Measurements from ENCODE around the gene PIK3R3. TPM values are rescaled to one million over a fixed set of nuclear protein-coding genes. Genes with fewer than 3 reads are reported as not detected.

PIK3R3 gene
- total RNA-seq, 3 donors from 2014 or later (not counting 1 experiment from before 2014, with no cell fraction given), result 5.2 to 6.2 (median 5.4) TPM

DNA sequence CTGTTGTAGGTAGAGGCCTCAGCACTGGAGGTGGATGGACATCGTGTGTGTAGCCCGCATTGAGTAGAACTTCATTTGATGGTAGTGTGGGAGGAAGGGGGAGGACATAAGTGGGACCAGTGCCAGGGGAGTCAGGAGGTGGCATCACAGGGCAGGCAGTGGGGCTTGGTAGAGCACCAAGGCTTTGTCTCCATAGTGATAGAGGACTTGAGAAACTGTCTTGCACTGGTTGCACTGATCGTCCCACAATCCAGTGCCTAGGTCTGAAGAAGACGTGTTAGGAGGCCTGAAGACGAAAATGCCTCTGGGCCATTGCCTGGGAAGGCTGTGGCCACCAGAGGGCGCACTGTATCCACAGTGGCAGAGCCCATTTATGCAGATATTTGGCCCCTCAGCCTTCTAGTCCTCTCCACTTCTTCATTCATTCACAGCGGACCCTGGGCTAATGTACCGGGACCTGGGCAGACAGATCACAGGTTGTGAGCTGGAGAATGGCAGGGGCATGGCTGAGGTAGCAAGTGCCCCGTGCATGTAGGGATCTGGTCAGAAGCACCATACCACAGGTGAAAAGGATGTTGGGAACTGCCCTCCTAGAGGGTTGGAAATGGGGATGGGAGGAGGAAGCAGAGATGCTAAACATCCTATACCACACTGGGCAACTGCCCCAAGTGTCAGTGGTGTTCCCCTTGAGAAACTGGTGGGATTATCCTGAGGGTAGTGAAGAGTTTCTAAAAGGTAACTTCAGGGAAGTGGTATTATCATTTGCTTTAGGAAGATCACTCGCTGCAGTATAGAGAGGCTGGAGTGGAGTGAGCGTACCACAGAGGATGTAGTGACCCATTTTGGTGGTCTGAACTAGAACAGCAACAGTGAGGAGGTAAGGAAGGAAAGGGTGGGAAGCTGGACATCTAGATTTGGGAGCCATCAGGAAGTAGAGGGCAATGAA, 95.3 kb downstream of the PIK3R3 start:
- intact Hi-C loops (cut with micrococcal nuclease), result loop anchor here (1.0 kb wide), 3 partner anchors 142 to 311 kb away; no protein-coding TSS in a partner anchor
- H3K9me3 ChIP-seq (ENCODE audit: control insufficient read depth, insufficient read depth, low read length), result no peaks in the 10 kb centered on the region
- peaks cover 9% of the 10 kb centered on the region for H3K4me1 ChIP-seq (ENCODE audit: control insufficient read depth, insufficient read depth, low read length)
- no peak overlapping the region for H3K27ac Mint-ChIP-seq
- no peaks in the 10 kb centered on the region for H3K36me3 Mint-ChIP-seq
- WGBS (ENCODE audit: insufficient coverage), result 33% methylated on average over 11 of the region's 11 CpGs
- ATAC-seq (peak; percentile 81 to 92 (median 90)), DNase-seq (peak; percentile 80 to 90)
- no peak overlapping the region for H3K4me3 Mint-ChIP-seq
- H3K9me3 Mint-ChIP-seq, result no peaks in the 10 kb centered on the region
- no peaks in the 10 kb centered on the region for H3K36me3 ChIP-seq (ENCODE audit: control insufficient read depth, insufficient read depth, low read length)
- no peak overlapping the region for H3K4me3 ChIP-seq (ENCODE audit: low read length)
- H3K27me3 ChIP-seq (ENCODE audit: control insufficient read depth, insufficient read depth, low read length), result no peaks in the 10 kb centered on the region
- no peak overlapping the region for H3K27ac ChIP-seq (ENCODE audit: low read length)
- H3K4me1 Mint-ChIP-seq, result no peaks in the 10 kb centered on the region
- TF ChIP-seq, protein P1, sequence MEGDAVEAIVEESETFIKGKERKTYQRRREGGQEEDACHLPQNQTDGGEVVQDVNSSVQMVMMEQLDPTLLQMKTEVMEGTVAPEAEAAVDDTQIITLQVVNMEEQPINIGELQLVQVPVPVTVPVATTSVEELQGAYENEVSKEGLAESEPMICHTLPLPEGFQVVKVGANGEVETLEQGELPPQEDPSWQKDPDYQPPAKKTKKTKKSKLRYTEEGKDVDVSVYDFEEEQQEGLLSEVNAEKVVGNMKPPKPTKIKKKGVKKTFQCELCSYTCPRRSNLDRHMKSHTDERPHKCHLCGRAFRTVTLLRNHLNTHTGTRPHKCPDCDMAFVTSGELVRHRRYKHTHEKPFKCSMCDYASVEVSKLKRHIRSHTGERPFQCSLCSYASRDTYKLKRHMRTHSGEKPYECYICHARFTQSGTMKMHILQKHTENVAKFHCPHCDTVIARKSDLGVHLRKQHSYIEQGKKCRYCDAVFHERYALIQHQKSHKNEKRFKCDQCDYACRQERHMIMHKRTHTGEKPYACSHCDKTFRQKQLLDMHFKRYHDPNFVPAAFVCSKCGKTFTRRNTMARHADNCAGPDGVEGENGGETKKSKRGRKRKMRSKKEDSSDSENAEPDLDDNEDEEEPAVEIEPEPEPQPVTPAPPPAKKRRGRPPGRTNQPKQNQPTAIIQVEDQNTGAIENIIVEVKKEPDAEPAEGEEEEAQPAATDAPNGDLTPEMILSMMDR (IDR thresholded peaks at IDR 0.05), result peak; percentile 97
- H3K27me3 Mint-ChIP-seq (ENCODE audit: low read depth in 2 of 2), result no peaks in the 10 kb centered on the region

DNA sequence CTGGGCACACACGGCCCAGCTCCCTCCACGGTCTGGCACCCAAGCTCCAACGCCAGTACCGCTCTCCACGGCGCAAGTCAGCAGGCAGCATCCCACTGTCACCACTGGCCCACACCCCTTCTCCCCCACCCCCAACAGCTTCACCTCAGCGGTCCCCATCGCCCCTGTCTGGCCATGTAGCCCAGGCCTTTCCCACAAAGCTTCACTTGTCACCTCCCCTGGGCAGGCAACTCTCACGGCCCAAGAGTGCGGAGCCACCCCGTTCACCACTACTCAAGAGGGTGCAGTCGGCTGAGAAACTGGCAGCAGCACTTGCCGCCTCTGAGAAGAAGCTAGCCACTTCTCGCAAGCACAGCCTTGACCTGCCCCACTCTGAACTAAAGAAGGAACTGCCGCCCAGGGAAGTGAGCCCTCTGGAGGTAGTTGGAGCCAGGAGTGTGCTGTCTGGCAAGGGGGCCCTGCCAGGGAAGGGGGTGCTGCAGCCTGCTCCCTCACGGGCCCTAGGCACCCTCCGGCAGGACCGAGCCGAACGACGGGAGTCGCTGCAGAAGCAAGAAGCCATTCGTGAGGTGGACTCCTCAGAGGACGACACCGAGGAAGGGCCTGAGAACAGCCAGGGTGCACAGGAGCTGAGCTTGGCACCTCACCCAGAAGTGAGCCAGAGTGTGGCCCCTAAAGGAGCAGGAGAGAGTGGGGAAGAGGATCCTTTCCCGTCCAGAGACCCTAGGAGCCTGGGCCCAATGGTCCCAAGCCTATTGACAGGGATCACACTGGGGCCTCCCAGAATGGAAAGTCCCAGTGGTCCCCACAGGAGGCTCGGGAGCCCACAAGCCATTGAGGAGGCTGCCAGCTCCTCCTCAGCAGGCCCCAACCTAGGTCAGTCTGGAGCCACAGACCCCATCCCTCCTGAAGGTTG, 97.6 kb downstream of the PIK3R3 start:
- intact Hi-C loops (cut with micrococcal nuclease), result no loop called here
- H3K9me3 Mint-ChIP-seq, result no peaks in the 10 kb centered on the region
- no peaks in the 10 kb centered on the region for H3K27me3 ChIP-seq (ENCODE audit: control insufficient read depth, insufficient read depth, low read length)
- H3K27me3 Mint-ChIP-seq (ENCODE audit: low read depth in 2 of 2), result no peaks in the 10 kb centered on the region
- no peaks in the 10 kb centered on the region for H3K4me1 Mint-ChIP-seq
- peaks cover 5% of the 10 kb centered on the region for H3K4me1 ChIP-seq (ENCODE audit: control insufficient read depth, insufficient read depth, low read length)
- WGBS (ENCODE audit: insufficient coverage), result 96% methylated on average over 27 of the region's 27 CpGs
- H3K4me3 Mint-ChIP-seq, result no peak overlapping the region
- no peaks in the 10 kb centered on the region for H3K36me3 Mint-ChIP-seq
- TF ChIP-seq, protein P1 (IDR thresholded peaks at IDR 0.05), result no peak
- H3K27ac ChIP-seq (ENCODE audit: low read length), result no peak overlapping the region
- peaks cover 3% of the 10 kb centered on the region for H3K36me3 ChIP-seq (ENCODE audit: control insufficient read depth, insufficient read depth, low read length)
- ATAC-seq, result no peak
- no peak for DNase-seq
- H3K9me3 ChIP-seq (ENCODE audit: control insufficient read depth, insufficient read depth, low read length), result no peaks in the 10 kb centered on the region
- no peak overlapping the region for H3K4me3 ChIP-seq (ENCODE audit: low read length)
- no peak overlapping the region for H3K27ac Mint-ChIP-seq

DNA sequence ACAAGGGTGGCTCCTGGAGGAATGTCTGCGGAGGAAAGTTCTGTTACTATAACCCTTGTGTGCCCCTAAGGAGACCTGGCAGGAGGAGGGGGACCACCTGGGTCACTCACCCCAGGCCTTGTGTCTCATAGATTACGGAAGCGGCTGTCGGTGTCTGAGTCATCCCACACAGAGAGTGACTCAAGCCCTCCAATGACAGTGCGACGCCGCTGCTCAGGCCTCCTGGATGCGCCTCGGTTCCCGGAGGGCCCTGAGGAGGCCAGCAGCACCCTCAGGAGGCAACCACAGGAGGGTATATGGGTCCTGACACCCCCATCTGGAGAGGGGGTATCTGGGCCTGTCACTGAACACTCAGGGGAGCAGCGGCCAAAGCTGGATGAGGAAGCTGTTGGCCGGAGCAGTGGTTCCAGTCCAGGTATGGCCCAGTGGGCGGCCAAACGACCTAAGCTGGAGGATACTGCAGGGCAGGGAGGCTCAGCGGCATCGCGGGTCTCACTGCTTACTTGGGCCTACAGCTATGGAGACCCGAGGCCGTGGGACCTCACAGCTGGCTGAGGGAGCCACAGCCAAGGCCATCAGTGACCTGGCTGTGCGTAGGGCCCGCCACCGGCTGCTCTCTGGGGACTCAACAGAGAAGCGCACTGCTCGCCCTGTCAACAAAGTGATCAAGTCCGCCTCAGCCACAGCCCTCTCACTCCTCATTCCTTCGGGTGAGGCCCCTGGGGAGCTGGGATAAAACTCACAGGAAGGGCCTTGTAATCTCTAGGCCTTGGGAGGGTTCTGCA, 101.4 kb downstream of the PIK3R3 start:
- H3K4me3 Mint-ChIP-seq, result no peak overlapping the region
- H3K9me3 ChIP-seq (ENCODE audit: control insufficient read depth, insufficient read depth, low read length), result no peaks in the 10 kb centered on the region
- no peaks in the 10 kb centered on the region for H3K9me3 Mint-ChIP-seq
- 98% methylated on average over 26 of the region's 26 CpGs for WGBS (ENCODE audit: insufficient coverage)
- no peaks in the 10 kb centered on the region for H3K4me1 ChIP-seq (ENCODE audit: control insufficient read depth, insufficient read depth, low read length)
- no peak for ATAC-seq
- no peaks in the 10 kb centered on the region for H3K27me3 ChIP-seq (ENCODE audit: control insufficient read depth, insufficient read depth, low read length)
- H3K36me3 Mint-ChIP-seq, result no peaks in the 10 kb centered on the region
- no peak overlapping the region for H3K27ac ChIP-seq (ENCODE audit: low read length)
- TF ChIP-seq, protein P1 (IDR thresholded peaks at IDR 0.05), result no peak
- H3K36me3 ChIP-seq (ENCODE audit: control insufficient read depth, insufficient read depth, low read length), result peaks cover 8% of the 10 kb centered on the region
- H3K27me3 Mint-ChIP-seq (ENCODE audit: low read depth in 2 of 2), result no peaks in the 10 kb centered on the region
- H3K27ac Mint-ChIP-seq, result no peak overlapping the region
- no peak for DNase-seq
- intact Hi-C loops (cut with micrococcal nuclease), result no loop called here
- no peak overlapping the region for H3K4me3 ChIP-seq (ENCODE audit: low read length)
- H3K4me1 Mint-ChIP-seq, result no peaks in the 10 kb centered on the region
